AG04450 (cell line): Measurements from ENCODE around the gene SVOP. TPM values are rescaled to one million over a fixed set of nuclear protein-coding genes. Genes with fewer than 3 reads are reported as not detected.
"Not testable (repeated sequence)": the region's sequence is repeated elsewhere in the genome, so short reads cannot be mapped to it uniquely, and the experiment has no call there.

Experiments used
- CTCF ChIA-PET: fragments of 300-600, 350-600 bp; formaldehyde crosslinking; extraction: SDS; loops from one replicate; lab custom pipeline; 2022; ENCODE audit warnings: antibody characterized with exemption, inconsistent platforms; lab: Charles Lee
- POLR2A ChIA-PET: fragments of 350-600 bp; formaldehyde crosslinking; extraction: SDS; loops from one replicate; lab custom pipeline; 2021; ENCODE audit warnings: antibody characterized with exemption, inconsistent platforms; lab: Yijun Ruan, JAX
- DNase-seq: peaks from one replicate; pipeline ENCODE4 v3.0.0-alpha.2; 2011; ENCODE audit warnings: low read depth, low spot score
- H3K27ac ChIP-seq: one replicate; pipeline ENCODE4 v1.5.1; 2012; ENCODE audit warnings: low read depth, low read length, control low read depth
- H3K27me3 ChIP-seq: one replicate; pipeline ENCODE4 v1.6.0; 2012; ENCODE audit warnings: low read length; ENCODE audit not compliant: control insufficient read depth, insufficient read depth
- H3K4me3 ChIP-seq: 2 replicates; pipeline ENCODE4 v1.5.1; 2011; ENCODE audit warnings: mild to moderate bottlenecking, low read depth, low read length, control low read depth
- H3K9me3 ChIP-seq: 2 replicates; pipeline ENCODE4 v1.5.1; 2012; ENCODE audit warnings: low read length; ENCODE audit not compliant: control insufficient read depth, insufficient read depth
- CTCF ChIP-seq: IDR thresholded peaks from 2 replicates; pipeline ENCODE4 v1.5.1; 2011; ENCODE audit warnings: low read depth, low read length, control low read depth, inconsistent platforms
- polyA plus RNA-seq: library from polyadenylated mRNA; depleted of rRNA; stranded (reverse); fragments of >200 nt; gene quantifications from 2 replicates; pipeline ENCODE4 v1.2.3, GENCODE V29; 2011

The SVOP gene
- polyA plus RNA-seq, 1 experiment, result not detected

- POLR2A ChIA-PET, result interaction anchor here (0.7 kb wide), 2 partner anchors 125 to 1295 kb away, joined by 5 to 14 read pairs; no protein-coding TSS in a partner anchor
Observed at GRCh38 chr12:109064143-109064542, 43.3 kb upstream of the SVOP start.

GRCh38 chr12:109058773-109059172 is 37.9 kb upstream of the SVOP start:
- H3K4me3 ChIP-seq, result no peak overlapping the region
- no peak overlapping the region for H3K27ac ChIP-seq
- CTCF ChIA-PET, result no interaction called here
- POLR2A ChIA-PET, result no interaction called here
- H3K9me3 ChIP-seq, result no peaks in the 10 kb centered on the region
- no peak for TF ChIP-seq CTCF
- no peak for DNase-seq
- H3K27me3 ChIP-seq, result no peaks in the 10 kb centered on the region

More at GRCh38 chr12:109064143-109064542, 43.3 kb upstream of the SVOP start:
- TF ChIP-seq CTCF, result no peak
- CTCF ChIA-PET, result no interaction called here
- no peaks in the 10 kb centered on the region for H3K9me3 ChIP-seq
- no peak overlapping the region for H3K27ac ChIP-seq
- H3K27me3 ChIP-seq, result no peaks in the 10 kb centered on the region
- H3K4me3 ChIP-seq, result no peak overlapping the region
- DNase-seq, result no peak

- no peak for DNase-seq
- no peak overlapping the region for H3K27ac ChIP-seq
- POLR2A ChIA-PET, result no interaction called here
- no peak overlapping the region for H3K4me3 ChIP-seq
- CTCF ChIA-PET, result no interaction called here
- no peaks in the 10 kb centered on the region for H3K27me3 ChIP-seq
- H3K9me3 ChIP-seq, result no peaks in the 10 kb centered on the region
- no peak for TF ChIP-seq CTCF
Observed at GRCh38 chr12:109057376-109057775, 36.5 kb upstream of the SVOP start.

GRCh38 chr12:109056891-109057290 is 36.0 kb upstream of the SVOP start:
- no peak for TF ChIP-seq CTCF
- CTCF ChIA-PET, result no interaction called here
- POLR2A ChIA-PET, result no interaction called here

GRCh38 chr12:109054520-109054919 is 33.7 kb upstream of the SVOP start:
- ChIA-PET POLR2A (interaction anchor here (0.7 kb wide), 1 partner anchor 204 kb away, joined by 3 read pairs; no protein-coding TSS in a partner anchor), CTCF (interaction anchor here (1.0 to 1.7 kb wide), 2 partner anchors 38 to 57 kb away, joined by 4 to 8 read pairs; no protein-coding TSS in a partner anchor)
- TF ChIP-seq CTCF, result no peak
- Histone ChIP-seq H3K27me3 (no peaks in the 10 kb centered on the region), H3K9me3 (no peaks in the 10 kb centered on the region), H3K4me3 (no peak overlapping the region), H3K27ac (no peak overlapping the region)
- DNase-seq, result no peak

More at GRCh38 chr12:109056891-109057290, 36.0 kb upstream of the SVOP start:
- Histone ChIP-seq H3K9me3 (no peaks in the 10 kb centered on the region), H3K27me3 (no peaks in the 10 kb centered on the region), H3K4me3 (no peak overlapping the region), H3K27ac (no peak overlapping the region)
- DNase-seq, result no peak

- DNase-seq, H3K27me3 ChIP-seq, H3K27ac ChIP-seq, H3K9me3 ChIP-seq, POLR2A ChIA-PET: not testable (repeated sequence)
- H3K4me3 ChIP-seq, result peak overlapping the region; percentile 93; the same call in 1 of the 2 replicates
- CTCF ChIA-PET, result interaction anchor here (1.7 kb wide), 1 partner anchor 57 kb away, joined by 8 read pairs; no protein-coding TSS in a partner anchor
Observed at GRCh38 chr12:109054124-109054513, 33.3 kb upstream of the SVOP start.
